Endothelial cell of umbilical vein (primary cell): ENCODE results near the gene LYRM9. TPM values are rescaled to one million over a fixed set of nuclear protein-coding genes. Genes with fewer than 3 reads are reported as not detected.

Source experiments
- Bru-seq: library from RNA; stranded (reverse); fragments of 400-500 nt; gene quantifications from one replicate; lab custom pipeline; 2021; lab: Mats Ljungman, UMichigan
- BruChase-seq, 2 experiments: library from RNA; stranded (reverse); fragments of 400-500 nt; gene quantifications; one replicate each; lab custom pipeline; 2021; lab: Mats Ljungman, UMichigan
- BruUV-seq: library from RNA; stranded (reverse); fragments of 400-500 nt; replicated peaks from 2 replicates; lab custom pipeline; 2021; lab: Mats Ljungman, UMichigan
- CTCF ChIA-PET: fragments of 300-600, 350-600 bp; sonication (Branson Sonifier 250); formaldehyde crosslinking; loops from one replicate; lab custom pipeline; 2021; ENCODE audit warnings: antibody characterized with exemption, inconsistent platforms; lab: Charles Lee
- POLR2A ChIA-PET: fragments of 300-600, 350-600 bp; sonication (Branson Sonifier 250); formaldehyde crosslinking; loops from one replicate; lab custom pipeline; 2021; ENCODE audit warnings: antibody characterized with exemption, inconsistent platforms; lab: Charles Lee
- DNase-seq: peaks from one replicate; pipeline ENCODE4 v3.0.0-alpha.2; 2011; ENCODE audit warnings: low read depth, low spot score
- FAIRE-seq: peaks from 2 replicates; lab custom pipeline; 2011; peaks lifted over from hg19 to GRCh38; lab: Jason Lieb, UNC
- H2AFZ ChIP-seq: 2 replicates; pipeline ENCODE4 v1.6.0; 2012; ENCODE audit warnings: low read depth, low read length, control low read depth, inconsistent platforms
- H3K27ac ChIP-seq: 2 replicates; pipeline ENCODE4 v1.5.1; 2011; ENCODE audit warnings: low read depth, mild to moderate bottlenecking, control low read depth, low read length, moderate library complexity; ENCODE audit not compliant: insufficient read depth
- H3K27me3 ChIP-seq, 2 experiments: 2 replicates each; pipeline versions ENCODE4 v1.6.0 to v1.6.1; 2011; ENCODE audit warnings: low read length in 2 of 2, mixed read lengths in 1 of 2; ENCODE audit not compliant: control insufficient read depth in 2 of 2, insufficient read depth in 2 of 2
- H3K36me3 ChIP-seq, 2 experiments: 2 replicates in 1 of 2; 3 replicates in 1 of 2; pipeline ENCODE4 v1.5.1; 2011; ENCODE audit warnings: low read length in 2 of 2, mild to moderate bottlenecking in 1 of 2, moderate library complexity in 1 of 2; ENCODE audit not compliant: control insufficient read depth in 2 of 2, insufficient read depth in 2 of 2; ENCODE audit errors: extremely low read depth in 1 of 2
- H3K4me1 ChIP-seq: 3 replicates; pipeline ENCODE4 v1.5.1; 2011; ENCODE audit warnings: mild to moderate bottlenecking, low read length; ENCODE audit not compliant: control insufficient read depth, insufficient read depth; ENCODE audit errors: extremely low read depth
- H3K4me2 ChIP-seq: 2 replicates; pipeline ENCODE4 v1.6.1; 2011; ENCODE audit warnings: low read length, control low read depth, mixed read lengths; ENCODE audit not compliant: insufficient read depth
- H3K4me3 ChIP-seq, 3 experiments: fragments of 200-600 bp in 1 of 3; sonication (generic), shearing (Covaris generic) in 1 of 3; replicated peaks in 1 of 3; 2 replicates each; pipeline ENCODE4 v1.5.1; 2011 to 2016; ENCODE audit warnings: control low read depth in 3 of 3, low read length in 3 of 3, mild to moderate bottlenecking in 2 of 3, inconsistent platforms in 1 of 3, low read depth in 1 of 3, moderate library complexity in 1 of 3; ENCODE audit not compliant: insufficient read depth in 1 of 3
- H3K79me2 ChIP-seq: 2 replicates; pipeline ENCODE4 v1.6.0; 2012; ENCODE audit warnings: low read length, inconsistent platforms; ENCODE audit not compliant: control insufficient read depth, insufficient read depth
- H3K9ac ChIP-seq: replicated peaks from 2 replicates; pipeline ENCODE3; 2011; ENCODE audit warnings: low read length, control low read depth; ENCODE audit not compliant: insufficient read depth; ENCODE audit errors: extremely low read depth
- H3K9me1 ChIP-seq: replicated peaks from 3 replicates; pipeline ENCODE4 v1.6.0; 2011; ENCODE audit warnings: mild to moderate bottlenecking, low read length; ENCODE audit not compliant: control insufficient read depth, insufficient read depth; ENCODE audit errors: extremely low read depth
- H3K9me3 ChIP-seq: replicated peaks from 2 replicates; pipeline ENCODE4 v1.5.1; 2012; ENCODE audit warnings: low read length, inconsistent platforms; ENCODE audit not compliant: control insufficient read depth, insufficient read depth
- H4K20me1 ChIP-seq: replicated peaks from 2 replicates; pipeline ENCODE3; 2011; ENCODE audit warnings: mild to moderate bottlenecking, low read length; ENCODE audit not compliant: control insufficient read depth, insufficient read depth; ENCODE audit errors: extremely low read depth
- EZH2 ChIP-seq: IDR thresholded peaks from 2 replicates; pipeline ENCODE4 v1.6.1; 2012; ENCODE audit warnings: borderline replicate concordance, low read depth, mild to moderate bottlenecking, moderate library complexity, low read length, inconsistent platforms; ENCODE audit not compliant: severe bottlenecking
- FOS ChIP-seq: IDR thresholded peaks from 2 replicates; pipeline ENCODE4 v1.6.1; 2011; ENCODE audit warnings: mild to moderate bottlenecking, low read length, moderate library complexity, borderline replicate concordance; ENCODE audit not compliant: insufficient read depth
- MYC ChIP-seq: IDR thresholded peaks from one replicate; pipeline ENCODE4 v1.6.1; 2011; ENCODE audit warnings: mild to moderate bottlenecking, low read depth, low read length
- POLR2A ChIP-seq: IDR thresholded peaks from 2 replicates; pipeline ENCODE4 v1.6.1; 2012; ENCODE audit warnings: low read depth, mild to moderate bottlenecking, control low read depth, low read length
- POLR2AphosphoS5 ChIP-seq: IDR thresholded peaks from 2 replicates; pipeline ENCODE4 v1.6.1; 2012; ENCODE audit warnings: low read depth, mild to moderate bottlenecking, control low read depth, low read length, moderate library complexity; ENCODE audit not compliant: insufficient read depth
- dilution Hi-C: fragments of 300-500 bp; cut with MboI; formaldehyde crosslinking; loops from one replicate; pipeline ENCODE4 v1.15.0; 2019; ENCODE audit warnings: low sequenced_read_pairs; ENCODE audit not compliant: extremely low pct_ligation_motif_present
- intact Hi-C: fragments of 100-400 bp; cut with micrococcal nuclease; formaldehyde crosslinking; loops from one replicate; pipeline ENCODE4 v1.10.0; 2022
- long read RNA-seq: library from polyadenylated mRNA; stranded (forward); transcript quantifications from one replicate; pipeline ENCODE4 v2.0.0, GENCODE V29; 2021
- polyA minus RNA-seq, 3 experiments: library from RNA; depleted of rRNA, polyadenylated mRNA; stranded (reverse); fragments of >200 nt; gene quantifications; 1 replicate in 1 of 3; 2 replicates in 2 of 3; pipeline ENCODE4 v1.2.3, GENCODE V29; 2011
- polyA plus RNA-seq, 4 experiments: library from polyadenylated mRNA; depleted of rRNA in 3 of 4; stranded (reverse) in 3 of 4; unstranded in 1 of 4; fragments of >200 nt; gene quantifications; 2 replicates each; pipeline versions ENCODE4 v1.2.1 to v1.2.3, GENCODE V29; 2011 to 2012; ENCODE audit warnings: missing spikeins in 1 of 4
- total RNA-seq: library from RNA; stranded (reverse); gene quantifications from 2 replicates; pipeline ENCODE4 v1.2.3, GENCODE V29; 2021
- TF ChIP-seq, protein P1 (sequence below), 2 donors: IDR thresholded peaks; 1 replicate in 1 of 2; 2 replicates in 1 of 2; pipeline ENCODE4 v1.5.1; 2011; ENCODE audit warnings: low read length in 2 of 2, mild to moderate bottlenecking in 2 of 2, moderate library complexity in 2 of 2, control low read depth in 1 of 2, inconsistent platforms in 1 of 2, low read depth in 1 of 2; ENCODE audit not compliant: insufficient read depth in 1 of 2; ENCODE audit errors: extremely low read depth in 1 of 2

The LYRM9 gene
- total RNA-seq (3.1 and 4.0 TPM in 2 replicates), polyA plus RNA-seq (3.0 and 4.4 TPM in 2 replicates), polyA minus RNA-seq (1.4 and 2.6 TPM in 2 replicates), Bru-seq, nascent RNA (percentile 40 among the genes with signal in this experiment), BruChase-seq, experiment 1, labeled RNA remaining after a 6-hour chase (percentile 44 among the genes with signal in this experiment), BruChase-seq, experiment 2, labeled RNA remaining after a 2-hour chase (percentile 35 among the genes with signal in this experiment)
- 2.5 and 3.0 TPM in 2 replicates for polyA plus RNA-seq (2011; cell fraction: cytosol; rRNA removed)
- 3.5 and 8.1 TPM in 2 replicates for polyA plus RNA-seq (2011; cell fraction: nucleus; rRNA removed)
- polyA plus RNA-seq (2012), result 4.1 and 5.1 TPM in 2 replicates
- not detected for polyA minus RNA-seq (2011; cell fraction: cytosol; rRNA and poly(A)+ RNA removed)
- 1.7 TPM in 2 replicates for polyA minus RNA-seq (2011; cell fraction: nucleus; rRNA and poly(A)+ RNA removed)
- long read RNA-seq, partial matches to known transcripts, result 0 of 2 reads
- long read RNA-seq, other reads (novel, unspliced or antisense), result 0 of 2 reads

DNA sequence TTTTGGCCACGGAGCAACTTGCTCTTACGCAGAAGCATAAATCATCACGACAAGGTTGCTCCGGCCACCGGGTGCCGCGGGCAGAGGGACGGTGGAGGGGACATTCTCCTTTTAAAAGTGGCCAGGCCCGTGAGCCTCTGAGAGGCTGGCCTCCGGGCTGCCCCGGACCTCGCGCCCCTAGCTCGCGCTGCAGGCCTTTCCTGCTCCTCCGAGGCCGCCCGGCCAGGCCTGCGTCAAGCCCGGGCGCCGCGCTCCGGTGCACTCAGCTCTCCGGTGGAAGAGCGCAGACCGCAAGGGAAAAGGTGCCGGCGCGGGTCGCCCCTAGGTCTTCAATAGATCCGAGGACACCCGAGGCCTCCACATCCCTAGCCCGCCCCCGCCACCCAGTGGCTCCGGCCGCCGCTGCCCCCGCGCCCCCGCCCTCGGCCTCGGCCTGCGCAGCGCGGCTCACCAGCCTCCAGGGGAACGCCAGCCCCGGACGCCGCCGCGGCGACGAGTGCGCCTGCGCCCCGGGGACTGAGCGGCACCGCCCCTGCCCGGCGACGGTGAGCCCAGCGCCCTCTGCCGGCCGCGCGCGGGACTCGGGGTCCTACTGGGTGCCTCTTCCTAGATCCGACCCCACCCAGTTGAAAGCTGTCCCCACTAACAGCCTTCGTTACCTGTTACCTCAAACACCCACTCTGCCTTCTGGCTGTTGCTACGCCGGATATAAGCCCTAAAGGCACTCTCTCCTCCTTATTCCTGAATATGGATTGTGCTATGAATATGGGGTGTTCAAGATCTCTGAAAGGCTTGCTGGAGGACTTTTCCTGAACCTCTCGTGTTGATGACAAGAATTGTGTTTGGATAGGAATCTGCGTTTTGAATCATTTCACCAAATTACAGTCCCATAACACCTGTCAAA is at the start of gene LYRM9:
TSS of gene LYRM9 (minus strand) at position 500 of the 904 bp plus-strand sequence. CDS start 10,671 bp downstream, outside the sequence.
- H3K27me3 ChIP-seq, result peaks cover 6 to 17% of the 10 kb centered on the region in 2 experiments
- TF ChIP-seq MYC (no peak), FOS (no peak), EZH2 (no peak), POLR2A (peak; percentile 66), POLR2AphosphoS5 (peak; percentile 61)
- TF ChIP-seq, protein P1, sequence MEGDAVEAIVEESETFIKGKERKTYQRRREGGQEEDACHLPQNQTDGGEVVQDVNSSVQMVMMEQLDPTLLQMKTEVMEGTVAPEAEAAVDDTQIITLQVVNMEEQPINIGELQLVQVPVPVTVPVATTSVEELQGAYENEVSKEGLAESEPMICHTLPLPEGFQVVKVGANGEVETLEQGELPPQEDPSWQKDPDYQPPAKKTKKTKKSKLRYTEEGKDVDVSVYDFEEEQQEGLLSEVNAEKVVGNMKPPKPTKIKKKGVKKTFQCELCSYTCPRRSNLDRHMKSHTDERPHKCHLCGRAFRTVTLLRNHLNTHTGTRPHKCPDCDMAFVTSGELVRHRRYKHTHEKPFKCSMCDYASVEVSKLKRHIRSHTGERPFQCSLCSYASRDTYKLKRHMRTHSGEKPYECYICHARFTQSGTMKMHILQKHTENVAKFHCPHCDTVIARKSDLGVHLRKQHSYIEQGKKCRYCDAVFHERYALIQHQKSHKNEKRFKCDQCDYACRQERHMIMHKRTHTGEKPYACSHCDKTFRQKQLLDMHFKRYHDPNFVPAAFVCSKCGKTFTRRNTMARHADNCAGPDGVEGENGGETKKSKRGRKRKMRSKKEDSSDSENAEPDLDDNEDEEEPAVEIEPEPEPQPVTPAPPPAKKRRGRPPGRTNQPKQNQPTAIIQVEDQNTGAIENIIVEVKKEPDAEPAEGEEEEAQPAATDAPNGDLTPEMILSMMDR (IDR thresholded peaks at IDR 0.05; ENCODE audit: extremely low read depth in 1 of 2, insufficient read depth in 1 of 2, low read depth in 1 of 2, low read length in 2 of 2), result peak; percentile 84 to 97
- H3K4me3 ChIP-seq, result peak within 1 kb of the TSS; percentile 8 to 66 (median 61)
- ChIA-PET CTCF (interaction anchor here (0.6 to 5.7 kb wide), 48 partner anchors 9 to 454 kb away, joined by 3 to 62 read pairs (median 4); partner anchors contain the start of genes IFT20 and TNFAIP1), POLR2A (interaction anchor here (1.8 kb wide), 1 partner anchor 148 kb away, joined by 7 read pairs; no protein-coding TSS in a partner anchor)
- no peaks in the 10 kb centered on the region for H3K9me1 ChIP-seq
- DNase-seq (peak; percentile 91), FAIRE-seq (peak; percentile 77)
- H3K4me2 ChIP-seq, result peak within 1 kb of the TSS; percentile 79
- no peaks in the 10 kb centered on the region for H3K36me3 ChIP-seq
- H3K79me2 ChIP-seq, result no peaks in the 10 kb centered on the region
- peak within 1 kb of the TSS; percentile 30 for H3K27ac ChIP-seq
- peaks cover 11% of the 10 kb centered on the region for H3K4me1 ChIP-seq
- no peaks in the 10 kb centered on the region for H3K9me3 ChIP-seq
- dilution Hi-C loops, result no loop called here
- intact Hi-C loops, result loop anchor here (1.0 to 5.0 kb wide), 6 partner anchors 88 to 454 kb away; no protein-coding TSS in a partner anchor
- H3K9ac ChIP-seq, result peak within 1 kb of the TSS; percentile 72
- H4K20me1 ChIP-seq, result no peaks in the 10 kb centered on the region
- TSS peak; percentile 60 for BruUV-seq
- peak within 1 kb of the TSS; percentile 81 for H2AFZ ChIP-seq
